Activated CD4-positive, alpha-beta T cell treated with anti-CD3 and anti-CD28 coated beads, Interleukin-2, amount 10 ng/mL, durations not matched to agents 24 days and 14 days (primary cell): ENCODE data around the gene DDIT3. TPM values are rescaled to one million over a fixed set of nuclear protein-coding genes. Genes with fewer than 3 reads are reported as not detected.

Source experiments
- DNase-seq: peaks from one replicate; pipeline ENCODE4 v3.0.0; 2022
- H3K27ac Mint-ChIP-seq: one replicate; pipeline ENCODE4 v1.8.0; 2022; ENCODE audit warnings: mild to moderate bottlenecking, mixed read lengths
- H3K27me3 Mint-ChIP-seq: one replicate; pipeline ENCODE4 v1.8.0; 2022; ENCODE audit warnings: mixed read lengths
- H3K36me3 Mint-ChIP-seq: one replicate; pipeline ENCODE4 v1.8.0; 2022; ENCODE audit warnings: low read depth, mild to moderate bottlenecking, mixed read lengths
- H3K4me1 Mint-ChIP-seq: one replicate; pipeline ENCODE4 v1.8.0; 2021; ENCODE audit warnings: mixed read lengths
- H3K4me3 Mint-ChIP-seq: one replicate; pipeline ENCODE4 v1.8.0; 2022; ENCODE audit warnings: mild to moderate bottlenecking, moderate library complexity, mixed read lengths
- H3K9me3 Mint-ChIP-seq: one replicate; pipeline ENCODE4 v1.8.0; 2021; ENCODE audit warnings: mixed read lengths
- intact Hi-C: fragments of 100-400 bp; cut with micrococcal nuclease; formaldehyde crosslinking; loops from one replicate; pipeline ENCODE4 v1.15.1; 2023
- total RNA-seq: library from RNA; stranded (reverse); gene quantifications from 2 replicates; pipeline ENCODE4 v1.2.3, GENCODE V29; 2022

Gene DDIT3
- total RNA-seq, 1 donor from 2014 or later, result 15.3 TPM

DNA sequence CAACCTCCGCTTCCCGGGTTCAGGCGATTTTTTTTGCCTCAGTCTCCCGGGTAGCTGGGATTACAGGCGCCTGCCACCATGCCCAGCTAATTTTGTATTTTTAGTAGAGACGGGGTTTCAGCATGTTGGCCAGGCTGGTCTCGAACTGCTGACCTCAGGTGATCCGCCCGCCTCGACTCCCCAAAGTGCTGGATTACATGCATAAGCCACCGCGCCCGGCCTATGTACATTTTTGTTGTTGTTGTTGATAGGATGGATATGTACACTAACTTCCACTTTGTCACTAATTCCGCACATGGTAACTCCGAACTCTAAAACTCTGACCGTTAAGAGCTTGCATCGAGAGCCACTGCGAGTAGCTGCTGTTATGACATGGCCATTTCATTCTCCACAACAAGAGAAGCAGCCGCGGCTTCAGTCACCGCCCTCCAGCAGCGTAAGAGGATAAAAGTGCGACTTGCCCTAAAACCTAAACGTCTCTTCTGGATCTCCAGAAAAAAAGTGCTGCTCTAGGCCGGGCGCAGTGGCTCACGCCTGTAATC is 33.2 kb downstream of the DDIT3 start:
- H3K27ac Mint-ChIP-seq, result peak overlapping the region; percentile 93
- H3K4me1 Mint-ChIP-seq, result peaks cover 23% of the 10 kb centered on the region
- no peak for DNase-seq
- no peak overlapping the region for H3K4me3 Mint-ChIP-seq
- H3K9me3 Mint-ChIP-seq, result no peaks in the 10 kb centered on the region
- peaks cover 2% of the 10 kb centered on the region for H3K27me3 Mint-ChIP-seq
- intact Hi-C loops, result loop anchor here (1.0 kb wide), 3 partner anchors 8 to 60 kb away; partner anchors contain the start of genes ARHGAP9, DCTN2 and DDIT3
- H3K36me3 Mint-ChIP-seq, result peaks cover 39% of the 10 kb centered on the region

DNA sequence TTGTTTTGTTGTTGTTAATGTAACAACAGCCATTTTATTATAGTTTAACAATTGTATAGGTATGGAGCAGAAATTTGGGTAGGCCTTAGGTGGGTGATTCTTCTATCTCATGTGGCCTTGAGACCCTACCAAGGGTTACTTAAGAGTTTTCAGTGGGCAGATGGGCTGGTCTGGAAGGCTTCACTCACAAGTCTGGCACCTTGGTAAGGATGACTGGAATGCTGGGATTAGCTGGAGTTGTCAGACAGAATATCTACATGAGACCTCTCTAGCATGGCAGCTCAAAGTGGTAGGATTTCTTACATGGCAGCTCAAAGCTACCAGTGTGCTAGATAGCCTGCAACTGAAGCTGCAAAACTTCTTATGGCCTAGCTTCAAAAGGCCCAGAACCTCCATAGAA is 34.6 kb downstream of the DDIT3 start:
- no peak overlapping the region for H3K27ac Mint-ChIP-seq
- H3K36me3 Mint-ChIP-seq, result peaks cover 31% of the 10 kb centered on the region

DNA sequence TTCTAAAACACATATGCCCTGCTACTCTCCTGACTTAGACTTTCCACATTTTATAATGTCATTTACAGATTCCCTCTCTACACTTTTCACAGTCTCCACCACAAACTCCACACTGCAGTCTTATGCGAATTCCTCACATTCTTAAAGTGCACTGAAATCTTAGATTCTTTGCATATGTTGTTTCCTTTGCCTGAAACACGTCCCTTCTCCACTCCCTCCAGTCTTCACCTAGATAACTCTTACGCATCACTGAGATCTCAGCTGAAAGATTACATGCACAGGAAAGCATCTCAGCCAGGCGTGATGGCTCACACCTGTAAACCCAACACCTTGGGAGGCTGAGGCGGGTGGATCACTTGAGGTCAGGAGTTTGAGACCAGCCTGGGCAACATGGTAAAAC is 36.8 kb downstream of the DDIT3 start:
- H3K9me3 Mint-ChIP-seq, result no peaks in the 10 kb centered on the region
- no peak for DNase-seq
- intact Hi-C loops, result no loop called here
- no peak overlapping the region for H3K4me3 Mint-ChIP-seq
- H3K4me1 Mint-ChIP-seq, result peaks cover 36% of the 10 kb centered on the region
- H3K36me3 Mint-ChIP-seq, result peaks cover 16% of the 10 kb centered on the region
- peak overlapping the region; percentile 17 for H3K27ac Mint-ChIP-seq
- H3K27me3 Mint-ChIP-seq, result peaks cover 2% of the 10 kb centered on the region

More for the DNA sequence above, 34.6 kb downstream of the DDIT3 start:
- Mint-ChIP-seq H3K4me3 (no peak overlapping the region), H3K4me1 (peaks cover 28% of the 10 kb centered on the region), H3K27me3 (peaks cover 2% of the 10 kb centered on the region), H3K9me3 (no peaks in the 10 kb centered on the region)
- intact Hi-C loops, result no loop called here
- DNase-seq, result no peak

DNA sequence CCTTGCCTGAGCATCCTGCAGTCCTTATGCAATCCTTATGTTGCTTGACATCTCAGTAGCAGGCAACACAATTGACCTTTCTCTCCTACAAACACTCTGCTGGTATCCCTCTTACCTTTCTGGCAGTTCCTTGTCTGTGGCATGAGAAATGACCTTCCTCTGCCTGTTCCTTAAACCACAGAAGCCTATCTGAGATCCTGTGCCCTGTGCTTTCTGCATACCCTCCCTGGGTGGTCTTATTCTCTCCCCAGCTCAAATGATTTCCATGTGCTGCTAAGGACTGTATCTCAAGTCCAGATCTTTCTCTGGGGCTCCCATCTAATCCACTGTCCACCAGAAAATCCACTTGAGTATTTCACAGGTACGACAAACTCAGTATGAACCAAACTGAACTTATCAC is 38.6 kb downstream of the DDIT3 start:
- Mint-ChIP-seq H3K4me1 (peaks cover 47% of the 10 kb centered on the region), H3K27me3 (no peaks in the 10 kb centered on the region), H3K27ac (peak overlapping the region; percentile 97), H3K9me3 (no peaks in the 10 kb centered on the region), H3K4me3 (no peak overlapping the region), H3K36me3 (peaks cover 22% of the 10 kb centered on the region)
- intact Hi-C loops, result no loop called here
- no peak for DNase-seq

DNA sequence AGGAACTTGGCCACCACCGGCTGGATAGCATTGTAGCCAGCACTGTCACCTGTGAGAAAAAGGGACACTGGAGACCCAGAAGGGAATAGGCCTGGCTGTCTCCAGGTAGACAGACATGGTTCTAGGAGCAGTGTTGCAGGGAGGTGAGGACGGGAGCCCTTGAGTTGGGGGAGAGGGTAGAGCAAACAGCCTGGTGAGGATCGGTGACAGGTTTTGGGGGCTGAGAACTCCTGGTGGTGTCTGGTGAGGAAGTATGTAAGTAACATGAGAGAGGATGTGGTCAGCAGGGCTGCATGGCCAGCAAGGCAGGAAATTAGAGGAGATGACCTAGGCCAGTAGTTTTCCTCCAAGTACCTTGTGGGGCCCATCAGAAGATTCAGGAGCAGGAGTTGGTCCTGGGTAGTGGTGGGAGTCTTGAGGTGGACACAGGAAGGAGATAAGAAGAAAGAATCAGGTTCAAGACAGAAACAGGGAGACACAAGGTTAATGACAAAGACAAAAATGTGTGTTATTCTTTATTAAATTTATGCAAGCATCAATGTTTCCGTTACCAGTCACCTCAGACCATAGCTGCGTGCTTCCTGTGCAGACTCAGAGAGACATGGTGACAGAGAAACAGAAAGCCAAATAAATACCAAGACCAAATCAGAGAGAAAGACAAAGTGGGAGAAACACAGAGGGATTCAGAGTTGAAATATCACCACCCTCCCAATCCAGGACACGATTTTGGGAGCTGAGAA is 40.8 kb downstream of the DDIT3 start, which contains the start of gene ARHGAP9:
Gene ARHGAP9 (minus strand): TSS at position 491 of the 740 bp plus-strand sequence. CDS start 460 bp downstream, at position 31.
- H3K36me3 Mint-ChIP-seq, result peaks cover 37% of the 10 kb centered on the region
- no peaks in the 10 kb centered on the region for H3K9me3 Mint-ChIP-seq
- peaks cover 57% of the 10 kb centered on the region for H3K4me1 Mint-ChIP-seq
- DNase-seq, result peak; percentile 88
- peak within 1 kb of the TSS; percentile 97 for H3K27ac Mint-ChIP-seq
- intact Hi-C loops, result loop anchor here (1.0 to 10.0 kb wide), 6 partner anchors 8 to 472 kb away; partner anchors contain the start of genes DDIT3, OS9, PIP4K2C and ZBTB39
- peak within 1 kb of the TSS; percentile 96 for H3K4me3 Mint-ChIP-seq
- H3K27me3 Mint-ChIP-seq, result no peaks in the 10 kb centered on the region

DNA sequence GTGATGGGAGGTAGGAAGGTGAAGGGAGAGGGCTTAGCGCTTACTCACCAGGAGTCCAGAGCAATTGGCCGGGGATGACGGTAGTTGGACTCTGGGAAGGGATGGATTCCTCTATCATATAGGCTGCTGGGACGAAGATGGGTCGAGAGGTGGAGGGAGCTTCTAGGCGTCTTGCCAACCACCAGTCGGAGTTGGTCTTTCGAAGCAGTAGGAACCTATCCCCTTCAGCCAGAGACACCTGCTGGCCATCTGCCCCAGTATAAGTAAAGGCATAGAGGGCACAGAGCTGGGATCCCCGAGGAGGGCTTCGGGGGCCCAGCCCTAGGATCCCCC is 41.3 kb downstream of the DDIT3 start:
- Mint-ChIP-seq H3K27ac (peak overlapping the region; percentile 97), H3K36me3 (peaks cover 42% of the 10 kb centered on the region), H3K4me3 (peak overlapping the region; percentile 96), H3K9me3 (no peaks in the 10 kb centered on the region), H3K27me3 (no peaks in the 10 kb centered on the region), H3K4me1 (peaks cover 63% of the 10 kb centered on the region)
- intact Hi-C loops, result loop anchor here (1.0 to 10.0 kb wide), 6 partner anchors 8 to 472 kb away; partner anchors contain the start of genes DDIT3, OS9, PIP4K2C and ZBTB39
- DNase-seq, result no peak

DNA sequence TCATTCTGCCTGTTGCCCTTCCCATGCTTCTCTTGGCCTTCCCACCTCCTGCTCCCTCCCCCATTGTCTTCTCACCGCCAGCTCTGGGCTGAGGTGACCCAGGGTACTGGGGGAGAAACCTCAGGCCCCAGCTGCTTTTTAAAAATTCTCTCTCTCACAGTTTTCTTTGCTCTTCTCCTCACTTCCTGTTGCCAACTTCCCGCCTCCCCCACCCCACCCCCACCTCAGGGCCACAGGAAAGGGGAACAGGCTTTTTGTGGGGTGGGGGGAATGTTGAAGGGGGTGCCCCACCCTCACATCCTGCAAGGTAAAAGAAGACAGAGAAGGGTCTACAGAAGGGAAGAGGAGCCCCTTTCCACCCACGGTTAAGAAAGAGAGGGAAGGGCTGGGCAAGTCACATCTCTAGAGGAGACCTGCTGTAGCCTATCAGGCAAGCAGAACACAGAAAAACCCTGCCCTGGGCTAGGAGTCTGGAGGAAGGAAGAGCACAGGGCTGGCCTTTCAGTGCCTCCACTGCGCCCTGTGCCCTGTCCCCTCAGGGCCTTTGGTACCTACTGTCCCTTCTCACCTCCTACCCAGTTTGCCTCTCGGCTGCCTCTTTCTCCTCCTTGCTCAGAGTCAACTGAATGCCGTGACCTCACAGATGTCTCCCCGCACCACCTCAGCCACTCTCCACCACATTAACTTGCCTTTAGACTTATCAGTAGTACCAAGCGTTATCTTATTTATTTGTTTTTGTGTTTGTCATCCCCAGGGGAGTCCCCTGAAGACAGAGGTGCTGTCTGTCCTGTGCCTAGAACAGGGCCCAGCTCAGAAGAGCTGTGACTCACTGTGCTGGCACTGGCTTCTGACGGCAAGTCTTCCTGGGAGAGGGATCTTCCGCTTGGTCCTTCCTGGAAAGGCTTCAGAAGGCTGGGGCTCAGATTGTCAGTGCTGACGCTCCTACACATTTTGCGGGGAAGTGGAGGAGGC is 42.3 kb downstream of the DDIT3 start:
- Mint-ChIP-seq H3K36me3 (peaks cover 49% of the 10 kb centered on the region), H3K27me3 (no peaks in the 10 kb centered on the region), H3K27ac (peak overlapping the region; percentile 97)

DNA sequence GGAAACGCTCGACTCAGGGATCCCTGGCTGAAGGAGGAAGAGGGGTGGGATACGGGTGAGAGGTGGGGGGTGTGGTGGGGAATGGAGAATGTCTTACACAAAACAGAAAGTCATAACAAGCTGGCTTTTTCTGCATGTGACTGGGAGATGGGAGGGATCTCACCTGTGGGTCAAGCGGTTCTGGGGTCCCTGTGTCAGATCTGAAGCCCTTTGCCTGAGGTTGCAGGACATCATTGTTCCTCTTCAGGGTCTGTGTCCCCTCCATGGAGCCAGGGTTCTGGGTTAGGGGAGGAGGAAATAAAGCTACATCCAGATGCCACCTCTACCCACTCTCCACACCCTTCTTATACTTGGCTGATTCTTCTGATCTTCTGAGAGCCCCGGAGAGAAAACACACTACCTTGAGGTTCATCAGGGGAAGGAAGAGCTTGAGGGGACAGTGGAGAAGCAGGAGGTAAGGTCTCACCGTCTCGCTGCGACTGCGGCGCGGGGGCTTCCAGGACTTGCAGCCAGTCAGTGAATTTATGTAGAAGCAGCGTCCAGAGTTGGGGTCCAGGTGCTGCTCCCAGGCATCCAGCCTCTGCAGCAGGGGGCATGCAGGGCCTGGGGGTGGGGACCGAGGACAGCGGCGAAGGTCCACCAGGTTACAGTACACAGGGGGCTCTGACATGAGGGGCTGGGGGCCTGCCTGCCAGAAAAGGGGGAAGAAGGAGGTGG is 43.2 kb downstream of the DDIT3 start:
- Mint-ChIP-seq H3K27ac (peak overlapping the region; percentile 97), H3K4me1 (peaks cover 71% of the 10 kb centered on the region), H3K36me3 (peaks cover 55% of the 10 kb centered on the region), H3K9me3 (no peaks in the 10 kb centered on the region), H3K27me3 (no peaks in the 10 kb centered on the region), H3K4me3 (peak overlapping the region; percentile 96)
- peak; percentile 76 for DNase-seq
- intact Hi-C loops, result loop anchor here (1.0 to 10.0 kb wide), 4 partner anchors 18 to 470 kb away; partner anchors contain the start of genes GLI1, OS9 and ZBTB39

More for the DNA sequence above, 42.3 kb downstream of the DDIT3 start:
- Mint-ChIP-seq H3K4me3 (peak overlapping the region; percentile 96), H3K9me3 (no peaks in the 10 kb centered on the region), H3K4me1 (peaks cover 66% of the 10 kb centered on the region)
- intact Hi-C loops, result loop anchor here (1.0 to 10.0 kb wide), 5 partner anchors 16 to 471 kb away; partner anchors contain the start of genes OS9, PIP4K2C and ZBTB39
- DNase-seq, result peak; percentile 87

DNA sequence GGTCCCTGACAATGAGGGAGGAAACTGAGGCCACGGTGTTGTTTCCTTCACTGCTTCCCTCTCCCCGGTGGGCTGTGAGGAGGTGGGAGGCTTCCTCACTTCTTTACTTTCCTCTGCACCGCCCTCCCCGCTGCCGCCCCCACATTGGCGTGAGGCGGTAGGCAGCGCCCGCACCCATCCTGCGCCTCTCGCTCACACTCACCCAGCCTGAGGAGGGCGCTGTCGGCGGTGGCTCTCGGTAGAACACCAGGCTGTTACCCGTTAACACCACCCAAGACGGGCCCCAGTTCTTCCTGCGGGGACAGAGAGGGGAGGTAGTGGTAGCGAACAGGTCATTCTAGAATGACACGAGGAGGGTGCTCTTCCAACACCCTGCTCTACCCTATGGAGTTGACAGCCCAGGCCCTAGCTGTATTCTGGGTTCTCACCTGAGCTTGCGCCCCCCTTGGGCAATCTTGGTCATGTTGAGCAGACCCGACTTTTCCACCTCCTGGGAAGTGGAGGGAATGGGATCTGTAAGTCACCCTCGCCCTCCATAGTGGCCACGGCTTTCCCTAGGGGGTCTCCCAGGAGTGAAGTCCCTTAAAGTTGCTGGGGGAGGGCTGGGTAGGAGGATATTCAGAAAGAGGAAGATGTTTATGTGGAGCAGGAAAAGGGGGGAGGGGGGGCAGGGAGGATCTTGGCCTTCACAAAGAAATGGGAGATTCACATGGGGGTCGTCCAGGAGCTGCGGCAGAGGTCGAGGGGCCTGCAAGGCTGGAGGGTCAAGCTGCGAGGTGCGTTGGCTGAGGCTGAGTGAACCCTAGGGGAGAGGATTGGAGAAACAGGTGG is 43.9 kb downstream of the DDIT3 start:
- Mint-ChIP-seq H3K27me3 (no peaks in the 10 kb centered on the region), H3K9me3 (no peaks in the 10 kb centered on the region), H3K27ac (peak overlapping the region; percentile 97), H3K4me3 (peak overlapping the region; percentile 96), H3K4me1 (peaks cover 68% of the 10 kb centered on the region), H3K36me3 (peaks cover 60% of the 10 kb centered on the region)
- intact Hi-C loops, result loop anchor here (1.0 to 10.0 kb wide), 4 partner anchors 17 to 469 kb away; partner anchors contain the start of genes GLI1, OS9 and ZBTB39
- DNase-seq, result peak; percentile 93

DNA sequence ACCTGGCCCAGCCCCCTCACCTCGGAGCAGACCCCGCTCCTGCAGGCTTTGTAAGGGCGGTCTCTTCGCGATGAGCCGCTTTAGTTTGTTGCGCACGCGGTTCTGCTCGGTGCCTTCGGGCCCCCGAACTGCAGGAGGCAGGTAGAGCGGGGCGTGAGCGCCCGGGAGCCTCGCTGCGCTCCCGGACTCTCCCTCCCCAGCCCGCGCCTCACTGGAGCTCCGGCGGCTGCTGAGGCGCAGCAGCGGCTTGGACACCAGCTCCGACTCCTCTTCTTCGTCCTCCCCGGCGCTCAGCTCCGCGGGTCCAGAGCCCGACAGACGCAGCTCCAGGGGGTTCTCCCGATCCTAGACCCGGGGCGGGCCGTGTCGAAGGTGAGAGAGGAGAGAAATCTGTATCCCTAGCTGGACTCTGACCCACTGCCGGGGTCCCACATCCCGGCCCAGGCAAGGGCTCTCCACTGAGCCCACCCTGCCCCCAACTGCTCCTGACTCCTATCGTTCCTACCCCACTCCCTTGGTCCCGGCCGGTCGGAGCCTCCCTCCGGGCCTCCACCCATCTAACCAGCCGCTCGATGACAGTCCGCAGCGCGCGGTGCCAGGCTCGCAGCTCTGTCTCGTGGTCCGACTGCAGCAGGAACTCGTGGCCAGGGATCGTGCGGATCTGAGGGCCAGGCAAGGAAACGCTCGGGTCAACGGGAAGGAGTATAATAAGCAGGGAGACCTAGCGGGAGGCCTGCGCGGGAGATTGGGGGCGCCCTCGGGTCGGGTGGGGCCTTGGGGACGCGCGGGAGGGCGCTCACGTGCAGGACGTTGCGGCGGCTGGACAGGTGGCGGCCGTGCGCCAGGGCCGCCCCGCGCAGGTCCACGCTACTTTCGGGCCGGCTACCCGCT is 44.8 kb downstream of the DDIT3 start:
- Mint-ChIP-seq H3K4me1 (peaks cover 62% of the 10 kb centered on the region), H3K27me3 (no peaks in the 10 kb centered on the region), H3K36me3 (peaks cover 64% of the 10 kb centered on the region), H3K9me3 (no peaks in the 10 kb centered on the region), H3K27ac (peak overlapping the region; percentile 97), H3K4me3 (peak overlapping the region; percentile 96)
- DNase-seq, result no peak
- intact Hi-C loops, result loop anchor here (1.0 to 10.0 kb wide), 4 partner anchors 16 to 468 kb away; partner anchors contain the start of genes GLI1, OS9 and ZBTB39

DNA sequence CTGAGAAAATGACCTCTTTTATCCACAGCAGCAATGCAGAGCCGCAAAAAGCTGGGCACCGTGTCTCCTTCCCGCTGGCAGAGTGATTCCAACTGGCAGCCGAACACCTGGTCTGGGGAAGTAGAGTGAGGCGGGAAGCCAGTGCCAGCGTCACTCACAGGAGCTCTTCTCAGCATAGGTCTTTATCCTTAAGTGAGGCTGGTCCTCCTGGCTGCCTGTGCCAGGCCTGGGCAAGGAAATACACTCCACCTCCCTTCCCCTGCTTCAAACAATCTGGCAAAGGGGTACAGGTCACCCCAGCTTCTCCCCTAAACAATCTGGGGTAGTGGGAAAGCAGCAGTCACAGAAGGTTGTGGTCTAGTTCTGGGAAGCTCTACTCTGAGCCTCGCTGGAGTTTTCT is 45.5 kb downstream of the DDIT3 start:
- intact Hi-C loops, result loop anchor here (5.0 to 10.0 kb wide), 3 partner anchors 220 to 468 kb away; partner anchors contain the start of genes OS9 and ZBTB39
- H3K27ac Mint-ChIP-seq, result peak overlapping the region; percentile 68
- peaks cover 55% of the 10 kb centered on the region for H3K4me1 Mint-ChIP-seq
- peaks cover 64% of the 10 kb centered on the region for H3K36me3 Mint-ChIP-seq
- H3K4me3 Mint-ChIP-seq, result peak overlapping the region; percentile 72
- H3K9me3 Mint-ChIP-seq, result no peaks in the 10 kb centered on the region
- H3K27me3 Mint-ChIP-seq, result no peaks in the 10 kb centered on the region
- no peak for DNase-seq
